T-cell (primary cell): ENCODE measurements around the gene SYNDIG1. TPM values are rescaled to one million over a fixed set of nuclear protein-coding genes. Genes with fewer than 3 reads are reported as not detected.

Source experiments
- ATAC-seq, 4 experiments: fragments of 200-7000 bp in 3 of 4; fragments of 150-1000 bp in 1 of 4; cut with Tn5 transposase; replicated peaks in 1 of 4; 1 replicate in 3 of 4; 2 replicates in 1 of 4; pipeline ENCODE4 v1.10.0; 2021; ENCODE audit warnings: moderate library complexity in 3 of 4, mild to moderate bottlenecking in 2 of 4, moderate number of reproducible peaks in 1 of 4
- CTCF ChIA-PET, 2 donors: fragments of 300-600 bp; sonication (Branson Sonifier 250); formaldehyde crosslinking; loops; one replicate each; lab custom pipeline; 2022; ENCODE audit warnings: antibody characterized with exemption in 2 of 2; lab: Charles Lee
- POLR2A ChIA-PET, 2 donors: fragments of 300-600 bp; sonication (Branson Sonifier 250); formaldehyde crosslinking; loops; one replicate each; lab custom pipeline; 2022; ENCODE audit warnings: antibody characterized with exemption in 2 of 2; lab: Charles Lee
- DNase-seq, 35 experiments: peaks; one replicate each; pipeline versions ENCODE4 v3.0.0 to v3.0.0-alpha.2; 2013 to 2023
- H3K27ac ChIP-seq: one replicate; pipeline ENCODE4 v1.5.1; 2013; ENCODE audit warnings: low read length
- H3K27me3 ChIP-seq, 2 experiments: replicated peaks in 1 of 2; 1 replicate in 1 of 2; 2 replicates in 1 of 2; pipeline versions ENCODE4 v1.6.1 to v1.7.0; 2013; ENCODE audit warnings: low read length in 1 of 2, mixed read lengths in 1 of 2; ENCODE audit not compliant: control insufficient read depth in 2 of 2, insufficient read depth in 2 of 2; ENCODE audit errors: extremely low read depth in 1 of 2
- H3K36me3 ChIP-seq, 2 donors: 1 replicate in 1 of 2; 2 replicates in 1 of 2; pipeline versions ENCODE4 v1.6.1 to v1.7.0; 2013; ENCODE audit warnings: low read length in 1 of 2; ENCODE audit not compliant: control insufficient read depth in 2 of 2, insufficient read depth in 1 of 2; ENCODE audit errors: extremely low read depth in 1 of 2
- H3K4me1 ChIP-seq, 2 experiments: 1 replicate in 1 of 2; 2 replicates in 1 of 2; pipeline versions ENCODE4 v1.6.1 to v1.7.0; 2013; ENCODE audit warnings: low read length in 2 of 2, mixed read lengths in 1 of 2; ENCODE audit not compliant: insufficient read depth in 2 of 2, control insufficient read depth in 1 of 2; ENCODE audit errors: extremely low read depth in 1 of 2
- H3K4me3 ChIP-seq, 2 donors: 1 replicate in 1 of 2; 2 replicates in 1 of 2; pipeline versions ENCODE4 v1.5.1 to v1.7.0; 2013; ENCODE audit warnings: mild to moderate bottlenecking in 2 of 2, low read length in 1 of 2, moderate library complexity in 1 of 2; ENCODE audit not compliant: control insufficient read depth in 1 of 2; ENCODE audit errors: extremely low read depth in 1 of 2
- H3K9me3 ChIP-seq: 2 replicates; pipeline ENCODE4 v1.7.0; 2013
- H3K27ac Mint-ChIP-seq, 2 donors: one replicate each; pipeline ENCODE4 v1.8.0; 2020 to 2021; ENCODE audit warnings: mild to moderate bottlenecking in 2 of 2, mixed read lengths in 2 of 2
- H3K27me3 Mint-ChIP-seq, 2 donors: one replicate each; pipeline ENCODE4 v1.8.0; 2021 to 2022; ENCODE audit warnings: mixed read lengths in 2 of 2
- H3K36me3 Mint-ChIP-seq: one replicate; pipeline ENCODE4 v1.8.0; 2021; ENCODE audit warnings: mixed read lengths
- H3K4me1 Mint-ChIP-seq, 3 donors: one replicate each; pipeline ENCODE4 v1.8.0; 2020 to 2022; ENCODE audit warnings: mixed read lengths in 3 of 3, mild to moderate bottlenecking in 1 of 3
- H3K4me3 Mint-ChIP-seq, 3 donors: one replicate each; pipeline ENCODE4 v1.8.0; 2020 to 2022; ENCODE audit warnings: mild to moderate bottlenecking in 3 of 3, mixed read lengths in 3 of 3, moderate library complexity in 3 of 3
- H3K9me3 Mint-ChIP-seq, 3 donors: one replicate each; pipeline ENCODE4 v1.8.0; 2020 to 2022; ENCODE audit warnings: mixed read lengths in 3 of 3
- WGBS: methylation state at CpG from one replicate; pipeline ENCODE4 v1.1.5; 2013; ENCODE audit warnings: missing lambda C conversion rate; ENCODE audit not compliant: insufficient coverage; 5-methylcytosine and 5-hydroxymethylcytosine counted together
- total RNA-seq, 35 experiments: library from RNA in 6 of 35; stranded (reverse) in 6 of 35; fragments of 120-200 nt in 1 of 35; gene quantifications; one replicate each; pipeline versions ENCODE4 v1.2.1 to v1.2.4 and lab custom pipeline; 2013 to 2026

Gene SYNDIG1
- total RNA-seq, 5 donors from 2014 or later (not counting 1 experiment from before 2014, with no cell fraction given): not detected

DNA sequence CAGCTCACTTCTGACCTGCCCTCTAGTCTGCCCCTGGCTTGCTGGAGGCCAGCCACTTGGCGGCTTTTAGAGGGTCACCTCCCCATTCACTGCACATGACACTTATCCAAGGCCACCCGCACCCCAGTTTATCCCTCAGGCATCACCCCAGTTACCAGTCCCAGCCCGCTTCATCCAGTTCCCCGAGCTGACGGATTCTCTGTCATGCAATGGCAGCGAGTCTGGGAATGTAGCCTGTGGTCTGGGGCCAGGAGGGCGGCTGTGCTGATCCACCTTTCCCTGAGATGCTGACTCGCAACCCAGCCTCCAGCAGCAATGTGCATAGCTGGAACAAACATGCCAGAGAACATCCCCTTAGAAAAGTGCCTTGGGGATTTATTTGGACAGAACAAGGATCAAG lies 25.8 kb downstream of the SYNDIG1 start:
- Mint-ChIP-seq H3K9me3 (no peaks in the 10 kb centered on the region), H3K27ac (no peak overlapping the region), H3K27me3 (no peaks in the 10 kb centered on the region), H3K4me1 (no peaks in the 10 kb centered on the region), H3K36me3 (no peaks in the 10 kb centered on the region), H3K4me3 (no peak overlapping the region)
- Histone ChIP-seq H3K36me3 (peaks cover 0 to 3% of the 10 kb centered on the region in 2 donors), H3K4me3 (no peak overlapping the region), H3K27ac (no peak overlapping the region), H3K9me3 (no peaks in the 10 kb centered on the region), H3K27me3 (no peaks in the 10 kb centered on the region), H3K4me1 (no peaks in the 10 kb centered on the region)
- ChIA-PET CTCF (no interaction called here), POLR2A (no interaction called here)
- 78% methylated on average over 5 of the region's 8 CpGs for WGBS
- DNase-seq (no peak), ATAC-seq (no peak)

DNA sequence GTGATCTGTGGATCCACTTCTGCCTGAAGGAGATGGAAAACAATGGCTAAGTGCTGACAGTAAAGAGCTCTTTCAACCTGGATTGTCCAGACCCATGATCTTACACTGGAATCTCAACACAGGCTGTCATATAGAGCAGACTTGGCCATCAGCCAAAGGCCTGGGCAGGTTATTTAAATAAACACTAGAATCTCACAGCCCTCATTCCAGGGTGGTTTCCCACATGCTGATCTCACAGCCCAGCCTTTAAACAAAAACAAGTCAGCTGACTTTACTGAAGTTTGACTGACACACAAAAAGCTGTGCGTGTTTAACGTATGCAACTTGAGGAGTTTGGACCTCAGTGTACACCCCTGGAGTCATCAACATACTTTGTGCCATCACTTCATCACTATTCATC lies 28.4 kb downstream of the SYNDIG1 start:
- Histone ChIP-seq H3K4me3 (no peak overlapping the region), H3K36me3 (peaks cover 0 to 3% of the 10 kb centered on the region in 2 donors), H3K4me1 (no peaks in the 10 kb centered on the region), H3K27me3 (peaks cover 0 to 4% of the 10 kb centered on the region in 2 experiments), H3K27ac (no peak overlapping the region), H3K9me3 (no peaks in the 10 kb centered on the region)
- ATAC-seq: no peak
- DNase-seq: no peak
- ChIA-PET POLR2A (no interaction called here), CTCF (no interaction called here)
- Mint-ChIP-seq H3K4me1 (no peaks in the 10 kb centered on the region), H3K27ac (no peak overlapping the region), H3K4me3 (no peak overlapping the region), H3K27me3 (no peaks in the 10 kb centered on the region), H3K36me3 (no peaks in the 10 kb centered on the region), H3K9me3 (no peaks in the 10 kb centered on the region)
- WGBS: no CpG with 5 or more reads among the region's 2 CpGs

DNA sequence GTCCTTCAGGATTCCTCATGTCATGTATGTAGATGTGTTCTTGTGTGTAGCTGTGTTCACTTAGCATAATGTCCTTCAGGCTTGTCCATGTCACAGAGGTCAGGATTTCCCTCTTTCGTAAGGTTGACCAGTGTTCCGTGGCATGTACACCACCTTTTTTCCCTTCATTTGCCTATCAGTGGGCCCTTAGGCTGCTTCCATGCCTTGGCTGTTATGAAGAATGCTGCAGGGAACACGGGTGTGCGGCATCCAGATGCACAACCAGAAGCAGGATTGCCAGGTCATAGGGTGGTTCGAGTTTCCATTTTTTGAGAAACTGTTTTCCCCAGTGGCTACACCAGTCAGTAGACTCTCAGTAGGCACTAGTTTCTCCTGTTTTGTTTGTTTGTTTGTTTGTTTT lies 29.2 kb downstream of the SYNDIG1 start:
- H3K4me3 Mint-ChIP-seq: no peak overlapping the region
- H3K36me3 Mint-ChIP-seq: no peaks in the 10 kb centered on the region
- no peak overlapping the region for H3K4me3 ChIP-seq
- ChIA-PET POLR2A (no interaction called here), CTCF (no interaction called here)
- no peaks in the 10 kb centered on the region for H3K4me1 ChIP-seq
- no peaks in the 10 kb centered on the region for H3K4me1 Mint-ChIP-seq
- ATAC-seq: no peak
- WGBS: 92% methylated on average over 4 of the region's 5 CpGs
- peaks cover 0 to 2% of the 10 kb centered on the region in 2 donors for H3K27me3 Mint-ChIP-seq
- H3K27me3 ChIP-seq: peaks cover 0 to 5% of the 10 kb centered on the region in 2 experiments
- H3K27ac ChIP-seq: no peak overlapping the region
- no peak overlapping the region for H3K27ac Mint-ChIP-seq
- peaks cover 0 to 3% of the 10 kb centered on the region in 2 donors for H3K36me3 ChIP-seq
- no peaks in the 10 kb centered on the region for H3K9me3 Mint-ChIP-seq
- H3K9me3 ChIP-seq: no peaks in the 10 kb centered on the region
- no peak for DNase-seq

DNA sequence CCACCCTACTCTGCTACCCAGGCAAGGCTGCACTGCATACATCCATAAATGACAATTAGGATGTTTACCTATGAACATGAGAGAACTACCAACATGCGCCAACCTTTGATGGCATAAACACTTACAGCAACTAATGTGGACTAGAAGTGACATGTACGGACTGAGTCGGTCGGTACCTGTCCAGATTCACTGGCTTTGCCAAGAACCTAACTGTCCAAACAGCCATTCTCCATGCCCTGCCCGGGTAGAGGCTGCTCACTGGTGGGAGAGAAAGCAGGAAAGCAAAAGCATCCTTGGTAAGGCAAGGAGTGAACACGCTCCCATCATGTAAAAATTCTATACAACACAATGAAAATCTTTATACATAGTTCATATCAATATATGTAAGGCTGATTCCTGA lies 30.0 kb downstream of the SYNDIG1 start:
- H3K36me3 ChIP-seq: peaks cover 0 to 3% of the 10 kb centered on the region in 2 donors
- H3K4me3 ChIP-seq: no peak overlapping the region
- no peaks in the 10 kb centered on the region for H3K9me3 ChIP-seq
- Mint-ChIP-seq H3K4me3 (no peak overlapping the region), H3K27me3 (peaks cover 0 to 2% of the 10 kb centered on the region in 2 donors), H3K9me3 (no peaks in the 10 kb centered on the region), H3K27ac (no peak overlapping the region), H3K36me3 (no peaks in the 10 kb centered on the region), H3K4me1 (no peaks in the 10 kb centered on the region)
- WGBS: 100% methylated on average over 1 of the region's 6 CpGs
- H3K27me3 ChIP-seq: peaks cover 0 to 8% of the 10 kb centered on the region in 2 experiments
- H3K4me1 ChIP-seq: no peaks in the 10 kb centered on the region
- no peak overlapping the region for H3K27ac ChIP-seq
- ChIA-PET CTCF (no interaction called here), POLR2A (no interaction called here)
- no peak for ATAC-seq
- DNase-seq: no peak

DNA sequence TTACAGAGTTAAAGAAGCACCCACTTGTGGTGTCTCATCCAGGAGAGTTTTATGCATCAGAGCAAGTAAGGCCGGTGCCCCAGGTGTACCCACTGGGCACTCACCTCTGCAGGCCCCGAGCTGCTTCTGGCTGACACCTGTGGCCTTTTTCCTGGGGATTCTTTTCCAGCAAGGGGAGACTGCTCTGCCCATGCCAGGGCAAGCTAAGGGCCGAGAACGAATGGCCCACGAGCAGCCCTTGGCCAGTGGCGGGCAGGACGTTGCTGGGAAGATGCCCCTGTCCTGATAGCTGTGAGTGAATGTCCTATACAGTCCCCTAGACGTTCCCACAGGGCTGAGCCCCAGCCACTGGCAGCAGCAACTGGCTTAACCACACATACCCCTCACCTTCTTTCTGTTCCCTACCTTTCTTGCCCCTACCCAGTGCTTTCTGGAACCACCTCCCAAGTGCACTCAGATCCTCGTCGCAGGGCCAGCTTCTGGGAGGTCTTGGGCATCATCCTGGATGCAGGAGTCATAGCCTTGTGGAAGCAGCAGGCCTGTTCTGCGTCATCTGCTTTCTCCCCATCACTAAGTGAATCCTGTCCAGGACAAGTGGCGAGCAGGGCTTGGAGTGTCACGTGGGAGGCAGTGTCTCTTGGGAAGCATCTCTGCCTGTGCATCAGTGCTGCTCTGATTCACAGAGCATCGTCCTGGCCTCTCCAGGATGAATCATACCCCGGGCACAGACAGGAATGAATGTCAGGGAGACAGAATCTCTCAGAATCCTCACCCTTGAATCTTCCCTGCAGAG lies 32.5 kb downstream of the SYNDIG1 start:
- Histone ChIP-seq H3K4me1 (no peaks in the 10 kb centered on the region), H3K27ac (no peak overlapping the region), H3K27me3 (peaks cover 0 to 17% of the 10 kb centered on the region in 2 experiments), H3K9me3 (no peaks in the 10 kb centered on the region), H3K36me3 (peaks cover 0 to 3% of the 10 kb centered on the region in 2 donors), H3K4me3 (no peak overlapping the region)
- no peaks in the 10 kb centered on the region for H3K9me3 Mint-ChIP-seq
- ATAC-seq: no peak
- H3K27ac Mint-ChIP-seq: no peak overlapping the region
- DNase-seq: no peak
- POLR2A ChIA-PET: no interaction called here
- H3K27me3 Mint-ChIP-seq: peaks cover 0 to 8% of the 10 kb centered on the region in 2 donors
- CTCF ChIA-PET: no interaction called here
- whole genome bisulfite sequencing: 67% methylated on average over 12 of the region's 15 CpGs
- H3K36me3 Mint-ChIP-seq: no peaks in the 10 kb centered on the region
- H3K4me1 Mint-ChIP-seq: no peaks in the 10 kb centered on the region
- H3K4me3 Mint-ChIP-seq: no peak overlapping the region

DNA sequence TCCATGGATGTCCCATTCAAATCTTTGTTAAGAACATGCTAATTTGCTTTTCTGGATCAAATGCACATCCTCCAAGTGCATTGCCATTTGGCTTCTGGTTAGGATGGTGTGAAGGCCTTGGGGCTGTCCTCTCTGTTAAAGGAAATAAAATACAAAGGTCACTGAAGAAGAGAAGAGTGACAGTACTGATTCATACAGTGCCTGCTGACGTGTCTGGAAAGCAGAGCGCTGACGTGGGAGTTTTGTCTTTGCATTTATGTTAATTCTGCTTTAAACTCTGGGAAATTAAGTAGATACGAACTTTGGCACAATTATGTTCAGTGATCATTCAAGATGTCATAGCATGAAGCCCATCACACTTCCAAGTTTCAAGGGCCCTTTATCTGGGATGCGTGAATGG lies 33.2 kb downstream of the SYNDIG1 start:
- Histone ChIP-seq H3K36me3 (peaks cover 0 to 3% of the 10 kb centered on the region in 2 donors), H3K4me3 (no peak overlapping the region), H3K27me3 (peaks cover 0 to 21% of the 10 kb centered on the region in 2 experiments), H3K27ac (no peak overlapping the region), H3K9me3 (no peaks in the 10 kb centered on the region), H3K4me1 (peaks cover 0 to 3% of the 10 kb centered on the region in 2 experiments)
- Mint-ChIP-seq H3K36me3 (no peaks in the 10 kb centered on the region), H3K27me3 (peaks cover under 1 to 8% of the 10 kb centered on the region in 2 donors), H3K4me3 (no peak overlapping the region), H3K27ac (no peak overlapping the region), H3K4me1 (no peaks in the 10 kb centered on the region), H3K9me3 (no peaks in the 10 kb centered on the region)
- no peak for ATAC-seq
- DNase-seq: no peak
- ChIA-PET CTCF (no interaction called here), POLR2A (no interaction called here)
- 69% methylated on average over 4 of the region's 5 CpGs for WGBS
